Sigmoid colon (tissue), 7 donors: ENCODE results near the gene BICC1. TPM values are rescaled to one million over a fixed set of nuclear protein-coding genes. Genes with fewer than 3 reads are reported as not detected.

Source experiments
- DNase-seq: peaks from one replicate; pipeline ENCODE4 v3.0.0-alpha.2; 2019
- H3K27ac ChIP-seq, 4 donors: fragments of 200-600 bp; sonication (generic); one replicate each; pipeline ENCODE4 v1.5.1; 2016 to 2019; ENCODE audit warnings: mild to moderate bottlenecking in 1 of 4
- H3K27me3 ChIP-seq, 3 donors: fragments of 200-600 bp; sonication (generic); one replicate each; pipeline ENCODE4 v1.5.1; 2019; ENCODE audit warnings: mild to moderate bottlenecking in 1 of 3
- H3K36me3 ChIP-seq, 4 donors: fragments of 200-600 bp; sonication (generic); one replicate each; pipeline ENCODE4 v1.5.1; 2016 to 2019
- H3K4me1 ChIP-seq, 4 donors: fragments of 200-600 bp; sonication (generic); one replicate each; pipeline ENCODE4 v1.5.1; 2017 to 2019
- H3K4me3 ChIP-seq, 4 donors: fragments of 200-600 bp; sonication (generic); one replicate each; pipeline ENCODE4 v1.5.1; 2017 to 2019; ENCODE audit warnings: mild to moderate bottlenecking in 2 of 4, moderate library complexity in 1 of 4
- H3K9me3 ChIP-seq, 4 donors: fragments of 200-600 bp in 3 of 4; sonication (generic) in 3 of 4; one replicate each; pipeline versions ENCODE4 v1.5.1 to v1.6.1; 2013 to 2019
- EP300 ChIP-seq, 4 donors: sonication (generic); formaldehyde crosslinking; IDR thresholded peaks; one replicate each; pipeline ENCODE4 v1.6.1; 2017; ENCODE audit warnings: antibody characterized with exemption in 4 of 4
- POLR2A ChIP-seq, 2 donors: fragments of 450-650 bp; IDR thresholded peaks; one replicate each; pipeline ENCODE4 v1.6.1; 2016; ENCODE audit warnings: antibody characterized with exemption in 2 of 2, mild to moderate bottlenecking in 2 of 2, moderate library complexity in 2 of 2
- POLR2AphosphoS5 ChIP-seq, 4 donors: sonication (generic); formaldehyde crosslinking; IDR thresholded peaks; one replicate each; pipeline ENCODE4 v1.6.1; 2017; ENCODE audit warnings: antibody characterized with exemption in 4 of 4
- WGBS, 2 donors: extraction: QIAGEN DNeasy Blood & Tissue Kit; methylation state at CpG; one replicate each; pipeline ENCODE4 v1.1.7; 2013; 5-methylcytosine and 5-hydroxymethylcytosine counted together
- intact Hi-C: fragments of 100-400 bp; cut with DNase I; formaldehyde crosslinking; loops from one replicate; pipeline ENCODE4 v1.15.1; 2023
- polyA plus RNA-seq, 3 donors: library from polyadenylated mRNA; stranded (reverse); fragments of 200-250 nt; gene quantifications; one replicate each; pipeline ENCODE4 v1.2.3, GENCODE V29; 2013
- total RNA-seq, 4 donors: library from RNA; depleted of rRNA; stranded (reverse); fragments of >200 nt; gene quantifications; one replicate each; pipeline ENCODE4 v1.1.0, GENCODE V29; 2016
- TF ChIP-seq, protein P1 (sequence below), 4 experiments: fragments of 450-650 bp in 3 of 4; fragments of 200-600 bp in 1 of 4; IDR thresholded peaks; one replicate each; pipeline ENCODE4 v1.5.1; 2016 to 2019; ENCODE audit warnings: antibody characterized with exemption in 4 of 4, mild to moderate bottlenecking in 3 of 4, moderate library complexity in 2 of 4
- donor health status: healthy with polysubstance abuse.
- donor health status: Bipolar disorder and iron deficiency.
- donor health status: healthy.

Gene BICC1, protein sequence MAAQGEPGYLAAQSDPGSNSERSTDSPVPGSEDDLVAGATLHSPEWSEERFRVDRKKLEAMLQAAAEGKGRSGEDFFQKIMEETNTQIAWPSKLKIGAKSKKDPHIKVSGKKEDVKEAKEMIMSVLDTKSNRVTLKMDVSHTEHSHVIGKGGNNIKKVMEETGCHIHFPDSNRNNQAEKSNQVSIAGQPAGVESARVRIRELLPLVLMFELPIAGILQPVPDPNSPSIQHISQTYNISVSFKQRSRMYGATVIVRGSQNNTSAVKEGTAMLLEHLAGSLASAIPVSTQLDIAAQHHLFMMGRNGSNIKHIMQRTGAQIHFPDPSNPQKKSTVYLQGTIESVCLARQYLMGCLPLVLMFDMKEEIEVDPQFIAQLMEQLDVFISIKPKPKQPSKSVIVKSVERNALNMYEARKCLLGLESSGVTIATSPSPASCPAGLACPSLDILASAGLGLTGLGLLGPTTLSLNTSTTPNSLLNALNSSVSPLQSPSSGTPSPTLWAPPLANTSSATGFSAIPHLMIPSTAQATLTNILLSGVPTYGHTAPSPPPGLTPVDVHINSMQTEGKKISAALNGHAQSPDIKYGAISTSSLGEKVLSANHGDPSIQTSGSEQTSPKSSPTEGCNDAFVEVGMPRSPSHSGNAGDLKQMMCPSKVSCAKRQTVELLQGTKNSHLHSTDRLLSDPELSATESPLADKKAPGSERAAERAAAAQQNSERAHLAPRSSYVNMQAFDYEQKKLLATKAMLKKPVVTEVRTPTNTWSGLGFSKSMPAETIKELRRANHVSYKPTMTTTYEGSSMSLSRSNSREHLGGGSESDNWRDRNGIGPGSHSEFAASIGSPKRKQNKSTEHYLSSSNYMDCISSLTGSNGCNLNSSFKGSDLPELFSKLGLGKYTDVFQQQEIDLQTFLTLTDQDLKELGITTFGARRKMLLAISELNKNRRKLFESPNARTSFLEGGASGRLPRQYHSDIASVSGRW
- 10 to 100 TPM in 3 of 4 donors, 1 to 10 TPM in 1; 7.9 to 17.3 (median 13.7) TPM for total RNA-seq
- 1 to 10 TPM in 2 of 3 donors, under 1 TPM in 1; 0.46 to 1.8 (median 1.8) TPM for polyA plus RNA-seq

DNA sequence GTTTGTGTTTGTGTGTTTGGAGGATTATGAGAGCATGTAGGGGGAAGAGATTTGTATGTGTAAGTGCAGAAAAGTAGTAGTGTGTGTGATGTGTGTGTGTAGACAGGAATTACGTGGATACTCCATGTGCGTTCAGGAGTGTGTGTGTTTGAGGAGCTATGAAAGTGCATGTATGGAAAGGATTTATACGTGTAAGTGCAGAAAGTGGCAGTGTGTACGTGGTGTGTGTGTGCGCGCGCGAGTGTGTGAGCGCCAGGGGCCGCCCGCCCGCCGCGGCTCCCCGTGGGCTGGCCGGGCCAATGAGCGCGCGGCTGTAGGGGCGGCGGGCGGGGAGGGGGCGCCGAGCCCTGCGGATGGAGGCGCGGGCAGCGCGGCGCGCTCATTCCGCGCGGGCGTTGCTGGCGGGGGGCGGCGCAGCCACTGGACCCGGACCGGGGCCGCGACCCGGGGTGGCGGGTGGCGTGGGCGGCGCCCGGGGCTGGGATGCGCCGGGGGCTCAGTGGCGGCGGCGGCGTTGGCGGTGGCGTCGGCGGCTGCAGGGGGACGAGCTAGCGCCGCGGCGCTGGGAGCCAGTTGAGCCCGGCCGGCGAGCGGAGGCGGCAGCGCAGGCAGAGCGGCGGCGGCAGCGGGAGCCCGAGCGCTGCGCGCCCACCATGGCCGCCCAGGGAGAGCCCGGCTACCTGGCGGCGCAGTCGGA lies at the start of gene BICC1:
Gene BICC1, plus strand, starts transcription at position 382 of the 697 bp plus-strand sequence. Its CDS starts 272 bp downstream, at position 654.
- WGBS, 2 donors = 1% methylated on average over 82 of the region's 82 CpGs
- Histone ChIP-seq H3K9me3 (no peaks in the 10 kb centered on the region), H3K27ac (peak within 1 kb of the TSS; percentile 76 to 86 (median 82)), H3K4me3 (peak within 1 kb of the TSS; percentile 61 to 76 (median 66)), H3K27me3 (peaks cover 0 to 12% (median 0%) of the 10 kb centered on the region in 3 donors), H3K4me1 (peaks cover 0 to 15% (median 10%) of the 10 kb centered on the region in 4 donors), H3K36me3 (no peaks in the 10 kb centered on the region)
- TF ChIP-seq EP300 (IDR thresholded peaks at IDR 0.05) (no peak), POLR2AphosphoS5 (IDR thresholded peaks at IDR 0.05) (peak in 1 of 4 donors; percentile 31), POLR2A (IDR thresholded peaks at IDR 0.05) (no peak)
- TF ChIP-seq, protein P1, sequence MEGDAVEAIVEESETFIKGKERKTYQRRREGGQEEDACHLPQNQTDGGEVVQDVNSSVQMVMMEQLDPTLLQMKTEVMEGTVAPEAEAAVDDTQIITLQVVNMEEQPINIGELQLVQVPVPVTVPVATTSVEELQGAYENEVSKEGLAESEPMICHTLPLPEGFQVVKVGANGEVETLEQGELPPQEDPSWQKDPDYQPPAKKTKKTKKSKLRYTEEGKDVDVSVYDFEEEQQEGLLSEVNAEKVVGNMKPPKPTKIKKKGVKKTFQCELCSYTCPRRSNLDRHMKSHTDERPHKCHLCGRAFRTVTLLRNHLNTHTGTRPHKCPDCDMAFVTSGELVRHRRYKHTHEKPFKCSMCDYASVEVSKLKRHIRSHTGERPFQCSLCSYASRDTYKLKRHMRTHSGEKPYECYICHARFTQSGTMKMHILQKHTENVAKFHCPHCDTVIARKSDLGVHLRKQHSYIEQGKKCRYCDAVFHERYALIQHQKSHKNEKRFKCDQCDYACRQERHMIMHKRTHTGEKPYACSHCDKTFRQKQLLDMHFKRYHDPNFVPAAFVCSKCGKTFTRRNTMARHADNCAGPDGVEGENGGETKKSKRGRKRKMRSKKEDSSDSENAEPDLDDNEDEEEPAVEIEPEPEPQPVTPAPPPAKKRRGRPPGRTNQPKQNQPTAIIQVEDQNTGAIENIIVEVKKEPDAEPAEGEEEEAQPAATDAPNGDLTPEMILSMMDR (IDR thresholded peaks at IDR 0.05) = no peak
- intact Hi-C loops = no loop called here
- DNase-seq = peak; percentile 74

DNA sequence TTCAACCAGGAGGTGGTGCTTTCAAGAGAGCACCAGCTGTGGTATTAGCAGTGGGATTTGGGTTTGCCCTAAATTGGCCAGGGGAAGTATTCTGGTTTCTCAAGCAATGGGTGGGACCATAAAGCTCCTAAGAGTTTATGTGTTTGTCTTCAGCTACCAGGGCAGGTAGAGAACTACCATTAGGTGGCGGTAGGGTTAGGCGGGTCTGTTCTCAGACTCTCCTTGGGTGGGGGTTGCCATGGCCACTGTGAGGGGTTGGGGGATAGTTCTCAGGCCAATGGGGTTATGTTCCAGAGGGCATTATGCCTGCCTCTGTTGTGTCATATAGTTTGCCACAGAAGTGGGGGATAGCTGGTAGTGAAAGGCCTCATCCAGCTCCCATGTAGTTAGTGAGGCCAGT lies 47.7 kb upstream of the BICC1 start:
- 71 to 95% methylated on average over 2 of the region's 2 CpGs for WGBS, 2 donors
- Histone ChIP-seq H3K4me1 (no peaks in the 10 kb centered on the region), H3K36me3 (no peaks in the 10 kb centered on the region), H3K27me3 (no peaks in the 10 kb centered on the region), H3K4me3 (no peak overlapping the region), H3K9me3 (no peaks in the 10 kb centered on the region), H3K27ac (no peak overlapping the region)
- intact Hi-C loops = no loop called here
- TF ChIP-seq, protein P1 (IDR thresholded peaks at IDR 0.05) = no peak
- TF ChIP-seq POLR2A (IDR thresholded peaks at IDR 0.05) (no peak), POLR2AphosphoS5 (IDR thresholded peaks at IDR 0.05) (no peak), EP300 (IDR thresholded peaks at IDR 0.05) (no peak)
- DNase-seq = no peak

DNA sequence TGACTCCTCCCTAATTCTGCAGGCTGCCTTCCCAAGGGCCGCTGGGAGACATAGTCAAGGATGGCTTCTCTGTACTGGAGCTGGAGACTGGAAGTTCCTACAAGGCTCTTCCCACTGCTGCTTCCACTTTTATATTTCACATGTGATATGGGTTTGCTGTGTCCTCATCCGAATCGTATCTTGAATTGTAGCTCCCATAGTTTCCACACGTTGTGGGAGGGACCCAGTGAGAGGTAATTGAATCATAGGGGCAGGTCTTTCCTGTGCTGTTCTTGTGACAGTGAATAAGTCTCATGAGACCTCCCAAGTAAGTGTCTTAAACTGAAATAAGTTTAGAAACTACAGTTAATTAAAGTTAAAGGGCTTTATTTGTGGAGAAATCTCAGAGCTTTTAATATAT lies 47.0 kb upstream of the BICC1 start:
- no peak for DNase-seq
- Histone ChIP-seq H3K36me3 (no peaks in the 10 kb centered on the region), H3K27ac (no peak overlapping the region), H3K4me1 (no peaks in the 10 kb centered on the region), H3K9me3 (no peaks in the 10 kb centered on the region), H3K27me3 (no peaks in the 10 kb centered on the region), H3K4me3 (no peak overlapping the region)
- WGBS, 2 donors = 66 to 88% methylated on average over 4 of the region's 4 CpGs
- TF ChIP-seq POLR2A (IDR thresholded peaks at IDR 0.05) = no peak
- no peak for TF ChIP-seq EP300 (IDR thresholded peaks at IDR 0.05)
- TF ChIP-seq, protein P1 (IDR thresholded peaks at IDR 0.05) = no peak
- no peak for TF ChIP-seq POLR2AphosphoS5 (IDR thresholded peaks at IDR 0.05)
- intact Hi-C loops = no loop called here

DNA sequence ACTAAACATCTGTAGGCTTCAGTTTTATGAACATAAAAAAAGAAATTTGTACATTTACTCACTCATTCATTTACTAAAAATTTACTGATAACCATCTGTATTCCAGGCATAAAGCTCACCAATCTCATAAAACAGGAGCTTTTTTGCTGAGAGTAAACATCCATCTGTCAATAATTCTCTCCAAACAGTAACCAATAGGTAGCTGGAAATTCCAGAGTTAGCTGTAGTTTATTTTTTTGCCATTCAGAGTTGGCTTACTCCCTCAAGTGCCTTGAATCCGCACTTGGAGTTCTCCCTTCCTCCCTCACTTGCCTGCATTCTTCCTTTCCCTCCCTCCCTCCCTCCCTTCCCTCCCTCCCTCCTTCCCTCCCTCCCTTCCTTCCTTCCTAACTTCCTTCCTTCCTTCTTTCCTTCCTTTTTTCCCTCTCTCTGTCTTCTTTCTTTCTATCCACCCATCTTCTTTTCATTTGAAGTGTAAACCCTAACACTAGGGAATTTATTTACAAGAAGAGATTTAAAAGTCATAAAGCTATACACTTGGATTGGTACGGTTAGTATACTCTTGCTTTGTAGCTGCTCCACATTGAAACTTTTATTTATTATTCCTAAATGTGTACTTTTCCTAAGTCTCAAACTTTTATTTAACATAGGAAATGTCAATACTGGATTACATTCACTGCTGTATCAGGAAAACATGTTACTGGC lies 44.6 kb upstream of the BICC1 start:
- no peaks in the 10 kb centered on the region for H3K36me3 ChIP-seq
- H3K4me1 ChIP-seq = no peaks in the 10 kb centered on the region
- H3K4me3 ChIP-seq = no peak overlapping the region
- intact Hi-C loops = no loop called here
- no peaks in the 10 kb centered on the region for H3K27me3 ChIP-seq
- no peaks in the 10 kb centered on the region for H3K9me3 ChIP-seq
- WGBS, 2 donors = 9 to 64% methylated on average over 2 of the region's 2 CpGs
- no peak for DNase-seq
- TF ChIP-seq, protein P1 (IDR thresholded peaks at IDR 0.05) = no peak
- TF ChIP-seq POLR2AphosphoS5 (IDR thresholded peaks at IDR 0.05) (no peak), EP300 (IDR thresholded peaks at IDR 0.05) (no peak), POLR2A (IDR thresholded peaks at IDR 0.05) (no peak)
- H3K27ac ChIP-seq = no peak overlapping the region
